GM19240 (cell line): ENCODE results near the gene EPHA6.
"Not testable (repeated sequence)": the region's sequence is repeated elsewhere in the genome, so short reads cannot be mapped to it uniquely, and the experiment has no call there.

ENCODE experiments used
- DNase-seq: peaks from one replicate; pipeline ENCODE4 v3.0.0; 2011; ENCODE audit warnings: low spot score; ENCODE audit not compliant: insufficient read length

The EPHA6 gene

DNA sequence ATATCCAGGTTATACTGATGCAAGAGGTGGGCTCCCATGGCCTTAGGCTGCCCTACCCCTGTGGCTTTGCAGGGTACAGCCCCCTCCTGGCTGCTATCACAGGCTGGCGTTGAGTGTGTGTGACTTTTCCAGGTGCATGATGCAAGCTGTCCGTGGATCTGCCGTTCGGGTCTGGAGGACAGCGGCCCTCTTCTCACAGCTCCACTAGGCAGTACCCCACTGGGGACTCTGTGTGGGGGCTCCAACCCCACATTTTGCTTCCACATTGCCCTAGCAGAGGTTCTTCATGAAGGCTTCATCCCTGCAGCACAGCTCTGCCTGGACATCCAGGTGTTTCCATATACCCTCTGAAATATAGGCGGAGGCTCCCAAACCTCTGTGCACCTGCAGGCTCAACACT lies 610.6 kb downstream of the EPHA6 start:
- DNase-seq: no peak

- no peak for DNase-seq
Measured at GRCh38 chr3:97430601-97431000, 616.2 kb downstream of the EPHA6 start.

DNA sequence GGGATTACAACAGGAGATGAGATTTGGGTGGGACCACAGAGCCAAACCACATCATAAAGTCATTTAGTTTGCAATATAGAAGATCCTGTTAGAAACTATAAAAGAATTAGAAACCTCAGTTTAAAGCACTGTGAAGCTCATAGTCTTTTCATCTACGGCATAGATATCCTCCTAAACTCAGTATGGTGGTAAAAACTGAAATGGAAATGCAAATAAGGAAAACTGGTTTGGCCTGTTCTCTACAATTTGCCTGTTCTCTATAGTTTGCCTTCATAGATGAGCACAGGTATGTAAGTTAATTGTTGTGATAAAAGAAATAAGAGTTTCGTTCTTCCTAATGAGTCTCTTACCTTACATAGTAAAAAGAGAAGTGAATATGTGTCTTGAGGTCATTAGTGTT lies 618.5 kb downstream of the EPHA6 start:
- DNase-seq: no peak

DNA sequence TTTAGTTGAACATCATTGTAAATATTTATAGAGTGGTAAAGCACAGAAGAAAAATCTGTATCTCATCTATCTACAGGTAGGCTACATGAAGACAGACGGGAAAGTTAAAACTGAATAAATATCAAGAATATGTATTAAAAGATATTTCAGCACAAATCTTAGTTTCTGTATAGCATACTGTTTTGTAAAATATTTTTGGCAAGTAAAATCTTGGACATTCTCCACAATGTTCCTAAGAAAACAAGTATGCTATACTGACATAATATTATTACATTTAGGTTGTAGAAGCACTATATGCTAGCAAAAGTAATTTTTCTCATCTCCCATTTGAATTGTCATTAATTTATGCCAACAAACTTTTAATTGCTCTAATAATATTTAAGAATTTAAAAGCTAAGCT lies 623.7 kb downstream of the EPHA6 start:
- DNase-seq: no peak

GRCh38 chr3:97439373-97439772 lies 625.0 kb downstream of the EPHA6 start:
- DNase-seq: no peak

GRCh38 chr3:97464035-97464434 lies 649.6 kb downstream of the EPHA6 start:
- no peak for DNase-seq

DNA sequence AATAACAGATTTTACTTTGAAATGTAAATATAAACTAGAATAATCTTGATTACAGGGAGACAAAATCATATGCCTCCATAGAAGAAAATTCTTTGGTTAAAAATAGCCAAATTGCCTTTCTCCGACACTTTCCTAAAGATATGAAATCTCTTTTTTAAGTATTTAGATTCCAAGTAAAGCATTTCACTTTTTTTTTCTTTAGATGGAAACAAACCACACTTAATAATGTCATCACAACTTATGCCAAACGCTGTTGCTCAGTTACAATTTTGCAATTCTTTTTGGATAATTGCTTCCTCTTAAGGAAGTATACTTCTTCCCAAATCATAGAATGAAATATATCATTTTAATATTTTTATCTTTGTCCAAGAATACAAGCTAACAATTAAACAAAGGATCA lies 656.1 kb downstream of the EPHA6 start:
- no peak for DNase-seq

DNA sequence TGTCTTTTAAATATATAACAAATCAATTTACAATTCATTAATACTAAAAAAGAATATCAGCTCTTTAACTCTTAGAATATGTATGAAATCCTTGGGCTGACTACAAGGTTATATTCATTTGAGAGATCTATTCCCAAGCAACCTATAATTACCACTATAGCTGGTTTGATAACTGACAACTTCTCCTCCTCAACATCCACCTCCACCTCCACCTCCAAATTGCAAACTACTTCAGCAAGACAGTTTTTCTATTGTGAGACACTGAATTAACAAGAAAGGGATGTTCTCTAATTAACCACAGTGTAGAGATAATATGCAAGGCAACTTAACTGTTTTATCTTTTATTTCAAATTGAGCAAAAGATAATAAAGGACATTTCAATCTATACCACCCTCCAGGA lies 665.3 kb downstream of the EPHA6 start:
- DNase-seq: no peak

DNA sequence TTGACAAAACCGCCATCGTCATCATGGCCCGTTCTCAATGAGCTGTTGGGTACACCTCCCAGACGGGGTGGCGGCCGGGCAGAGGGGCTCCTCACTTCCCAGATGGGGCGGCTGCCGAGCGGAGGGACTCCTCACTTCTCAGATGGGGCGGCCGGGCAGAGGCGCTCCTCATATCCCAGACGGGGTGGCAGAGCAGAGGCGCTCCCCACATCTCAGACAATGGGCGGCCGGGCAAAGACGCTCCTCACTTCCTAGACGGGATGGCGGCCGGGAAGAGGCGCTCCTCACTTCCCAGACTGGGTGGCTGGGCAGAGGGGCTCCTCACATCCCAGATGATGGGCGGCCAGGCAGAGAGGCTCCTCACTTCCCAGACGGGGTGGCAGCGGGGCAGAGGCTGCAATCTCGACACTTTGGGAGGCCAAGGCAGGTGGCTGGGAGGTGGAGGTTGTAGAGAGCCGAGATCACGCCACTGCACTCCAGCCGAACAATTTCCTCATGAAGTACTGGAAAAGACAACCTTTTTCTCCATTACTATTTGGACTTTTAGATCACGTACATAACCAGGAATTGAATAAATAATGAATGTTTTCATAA lies 666.4 kb downstream of the EPHA6 start:
- not testable (repeated sequence) for DNase-seq

- DNase-seq: no peak
Measured at GRCh38 chr3:97481416-97481815, 667.0 kb downstream of the EPHA6 start.

DNA sequence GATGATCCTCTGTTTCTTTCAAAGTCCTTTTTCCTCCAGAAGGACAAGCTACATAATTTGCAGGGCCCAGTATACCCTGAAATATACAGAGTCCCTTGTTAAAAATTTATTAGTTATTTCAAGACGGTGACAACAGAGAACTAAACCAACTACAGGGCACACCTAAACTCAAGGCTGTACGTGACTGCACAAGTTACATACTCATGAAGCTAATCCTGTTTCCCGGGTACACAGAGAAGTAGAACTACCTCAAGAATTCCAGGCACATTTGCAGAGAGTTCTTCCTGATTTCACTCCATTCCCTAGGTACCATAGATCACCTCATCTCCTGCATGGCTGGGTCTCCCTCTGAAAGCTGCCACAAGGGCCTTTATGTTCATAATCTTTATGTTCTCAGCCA lies 670.8 kb downstream of the EPHA6 start:
- no peak for DNase-seq

- DNase-seq: no peak
Measured at GRCh38 chr3:97487587-97487986, 673.2 kb downstream of the EPHA6 start.

- DNase-seq: no peak
Measured at GRCh38 chr3:97488741-97489140, 674.3 kb downstream of the EPHA6 start.

DNA sequence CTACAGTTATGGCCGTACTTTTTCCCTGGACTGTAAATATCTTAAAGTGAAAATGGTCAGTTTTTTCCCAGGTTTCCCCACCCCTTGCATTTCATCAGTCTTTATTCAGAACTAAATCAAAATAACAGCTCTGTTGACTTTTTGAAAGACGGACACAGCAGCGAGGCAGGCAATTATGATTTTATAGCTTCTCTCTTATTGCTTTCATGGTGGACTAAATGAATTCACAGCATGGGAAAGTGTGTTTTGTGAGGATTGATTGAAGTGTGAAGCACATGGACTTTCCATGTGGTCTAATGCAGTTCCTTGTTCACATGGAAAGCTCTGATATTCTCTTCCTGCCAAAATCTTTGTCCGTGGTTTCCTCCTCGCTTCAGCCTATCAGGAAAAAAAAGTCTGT lies 681.5 kb downstream of the EPHA6 start:
- no peak for DNase-seq

DNA sequence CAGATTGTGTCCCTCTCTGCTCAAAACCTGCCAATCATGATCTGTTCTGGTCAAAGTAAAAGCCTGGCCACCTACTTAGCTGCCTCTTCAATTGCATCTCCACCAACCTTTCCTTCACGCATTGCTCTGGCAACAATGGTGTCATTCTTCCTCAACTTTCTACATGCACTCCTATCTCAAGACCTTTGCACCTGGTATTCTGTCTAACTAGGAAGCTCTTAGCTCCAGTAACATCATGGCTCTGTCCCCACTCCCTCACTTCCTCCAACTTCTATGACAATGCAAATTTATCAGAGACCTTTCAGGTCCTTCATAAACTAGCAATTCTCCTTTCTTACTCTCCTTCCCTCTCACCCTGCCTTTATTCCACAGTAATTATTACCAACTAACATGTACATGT lies 682.7 kb downstream of the EPHA6 start:
- no peak for DNase-seq

DNA sequence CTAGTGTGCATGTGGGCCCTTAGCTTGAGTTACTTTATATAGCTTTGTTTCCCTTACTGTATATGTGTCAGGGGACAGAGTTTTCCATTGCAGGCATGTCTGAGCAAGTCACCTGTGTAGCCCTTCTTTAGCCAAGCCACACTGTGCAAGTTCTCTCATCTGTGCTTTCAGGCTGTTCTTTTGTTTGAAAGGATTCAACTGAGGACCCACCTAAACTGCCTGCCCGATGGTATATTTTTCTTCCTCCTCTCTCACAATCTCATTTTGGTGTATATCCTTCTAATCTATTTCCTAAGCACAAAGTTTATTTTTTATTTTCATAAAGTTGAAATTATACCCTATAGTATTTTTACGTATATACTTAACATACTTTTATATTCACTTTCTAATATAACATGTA lies 690.1 kb downstream of the EPHA6 start:
- DNase-seq: no peak

DNA sequence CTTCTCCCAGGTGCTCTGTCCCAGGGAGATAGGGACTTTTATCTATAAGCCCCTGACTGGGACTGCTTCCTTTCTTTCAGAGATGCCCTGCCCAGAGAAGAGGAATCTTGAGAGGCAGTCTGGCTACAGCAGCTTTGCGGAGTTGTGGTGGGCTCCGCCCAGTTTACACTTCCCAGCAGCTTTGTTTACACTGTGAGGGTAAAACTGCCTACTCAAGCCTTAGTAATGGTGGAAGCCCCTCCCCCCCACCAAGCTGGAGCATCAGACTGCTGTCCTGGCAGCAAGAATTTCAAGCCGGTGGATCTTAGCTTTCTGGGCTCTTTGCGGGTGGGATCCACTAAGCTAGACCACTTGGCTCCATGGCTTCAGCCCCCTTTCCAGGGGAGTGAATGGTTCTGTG lies 696.4 kb downstream of the EPHA6 start:
- no peak for DNase-seq

DNA sequence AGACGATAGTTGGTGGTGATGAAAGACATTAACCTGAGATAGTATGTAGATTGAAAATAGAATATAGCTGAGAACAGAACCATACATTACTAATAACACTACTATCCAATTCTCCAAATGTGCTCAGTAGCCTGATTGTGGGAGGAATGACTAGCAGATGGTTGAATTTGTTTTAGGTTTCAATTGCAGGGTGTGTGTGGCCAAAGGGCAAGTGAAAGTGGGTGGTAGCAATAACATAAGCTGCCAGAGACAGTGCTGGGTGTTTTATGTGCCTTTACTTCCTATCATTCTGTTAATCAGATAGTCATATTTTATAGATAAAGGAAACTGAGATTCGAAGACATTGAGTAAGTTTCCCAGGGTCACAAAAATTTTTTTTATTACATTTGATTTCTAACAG lies 700.7 kb downstream of the EPHA6 start:
- no peak for DNase-seq

GRCh38 chr3:97530691-97531090 lies 716.3 kb downstream of the EPHA6 start:
- DNase-seq: no peak

- not testable (repeated sequence) for DNase-seq
Measured at GRCh38 chr3:97547573-97547972, 733.2 kb downstream of the EPHA6 start.

DNA sequence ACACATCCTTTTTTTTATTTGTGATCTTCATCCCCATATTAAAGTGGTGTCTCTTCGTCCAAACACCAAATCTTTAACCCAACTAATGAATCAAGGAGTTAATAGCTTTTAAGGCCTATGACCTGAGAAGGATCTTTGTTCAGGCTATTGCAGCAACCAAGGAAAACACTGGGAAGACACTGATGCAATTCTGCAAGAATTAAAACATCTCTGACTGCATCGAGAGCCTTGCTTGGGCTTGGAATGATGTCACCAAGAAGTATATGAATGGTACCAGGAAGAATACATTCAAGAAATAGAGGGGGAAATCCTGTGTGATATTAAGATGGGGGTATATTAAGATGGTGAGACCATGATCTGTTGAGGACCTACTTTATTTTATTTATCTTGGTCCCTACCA lies 736.0 kb downstream of the EPHA6 start:
- no peak for DNase-seq

GRCh38 chr3:97552186-97552585 lies 737.8 kb downstream of the EPHA6 start:
- DNase-seq: no peak

DNA sequence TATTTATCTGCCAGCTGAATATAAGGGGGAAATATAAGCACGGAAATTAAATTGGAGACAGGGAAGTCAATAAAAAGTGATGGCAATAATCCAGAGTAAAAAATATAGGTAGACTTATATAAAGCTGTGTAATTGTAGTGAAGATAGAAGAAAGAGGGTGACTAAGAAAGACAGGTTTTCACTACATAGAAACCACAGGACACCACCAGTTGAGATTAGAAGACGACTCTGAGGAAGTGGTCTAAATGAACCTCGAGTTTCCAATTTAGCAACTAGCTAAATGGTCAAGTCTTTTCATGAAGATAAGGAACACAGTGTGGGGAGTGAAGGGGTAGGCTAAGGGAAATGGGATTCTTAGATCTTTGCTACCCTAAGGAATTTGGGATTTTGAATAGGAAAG lies 761.3 kb downstream of the EPHA6 start:
- DNase-seq: no peak

- no peak for DNase-seq
Measured at GRCh38 chr3:97576221-97576620, 761.8 kb downstream of the EPHA6 start.
